Esophagus (tissue), 2 donors: ENCODE data around the gene CD38. TPM values are rescaled to one million over a fixed set of nuclear protein-coding genes. Genes with fewer than 3 reads are reported as not detected.
"Not testable (repeated sequence)": the region's sequence is repeated elsewhere in the genome, so short reads cannot be mapped to it uniquely, and the experiment has no call there.

ENCODE experiments used
- H3K27ac ChIP-seq, 2 donors: one replicate each; pipeline ENCODE4 v1.5.1; 2013; ENCODE audit warnings: low read depth in 2 of 2, mild to moderate bottlenecking in 2 of 2, inconsistent platforms in 1 of 2, low read length in 1 of 2, moderate library complexity in 1 of 2
- H3K27me3 ChIP-seq, 2 donors: one replicate each; pipeline ENCODE4 v1.6.1; 2013; ENCODE audit warnings: low read length in 2 of 2, control low read depth in 1 of 2, mild to moderate bottlenecking in 1 of 2; ENCODE audit not compliant: insufficient read depth in 2 of 2, control insufficient read depth in 1 of 2
- H3K36me3 ChIP-seq, 2 donors: one replicate each; pipeline ENCODE4 v1.6.1; 2013; ENCODE audit warnings: low read length in 1 of 2; ENCODE audit not compliant: control insufficient read depth in 2 of 2, insufficient read depth in 2 of 2
- H3K4me1 ChIP-seq, 2 donors: one replicate each; pipeline ENCODE4 v1.6.1; 2013; ENCODE audit warnings: low read length in 1 of 2; ENCODE audit not compliant: control insufficient read depth in 2 of 2, insufficient read depth in 2 of 2
- H3K4me3 ChIP-seq, 2 donors: one replicate each; pipeline ENCODE4 v1.5.1; 2013; ENCODE audit warnings: low read length in 2 of 2, mild to moderate bottlenecking in 2 of 2, low read depth in 1 of 2, moderate library complexity in 1 of 2
- H3K9me3 ChIP-seq, 2 donors: one replicate each; pipeline ENCODE4 v1.6.1; 2013; ENCODE audit warnings: mild to moderate bottlenecking in 2 of 2, low read depth in 1 of 2, low read length in 1 of 2, moderate library complexity in 1 of 2; ENCODE audit not compliant: control insufficient read depth in 2 of 2, insufficient read depth in 1 of 2
- WGBS, 2 donors: extraction: QIAGEN DNeasy Blood & Tissue Kit; methylation state at CpG; one replicate each; pipeline ENCODE4 v1.1.7; 2013; 5-methylcytosine and 5-hydroxymethylcytosine counted together
- polyA plus RNA-seq, 2 donors: library from polyadenylated mRNA; stranded (reverse); fragments of 200-250 nt; gene quantifications; one replicate each; pipeline ENCODE4 v1.2.3, GENCODE V29; 2013
- donor health status: healthy with polysubstance abuse.
- donor health status: Bipolar disorder and iron deficiency.

The CD38 gene
- polyA plus RNA-seq, 2 donors: 0.72 to 1.2 TPM

GRCh38 chr4:15793506-15794363 is 15.6 kb downstream of the CD38 start:
- no peaks in the 10 kb centered on the region for H3K9me3 ChIP-seq
- H3K36me3 ChIP-seq: no peaks in the 10 kb centered on the region
- no peaks in the 10 kb centered on the region for H3K4me1 ChIP-seq
- H3K27me3 ChIP-seq: no peaks in the 10 kb centered on the region
- no peak overlapping the region for H3K27ac ChIP-seq
- WGBS, 2 donors: 78 to 86% methylated on average over 3 of the region's 3 CpGs
- no peak overlapping the region for H3K4me3 ChIP-seq

GRCh38 chr4:15794426-15794825 is 16.3 kb downstream of the CD38 start:
- H3K27ac ChIP-seq: no peak overlapping the region
- H3K4me1 ChIP-seq: no peaks in the 10 kb centered on the region
- H3K4me3 ChIP-seq: no peak overlapping the region
- H3K36me3 ChIP-seq: no peaks in the 10 kb centered on the region
- WGBS, 2 donors: 87% methylated on average over 2 of the region's 2 CpGs
- no peaks in the 10 kb centered on the region for H3K9me3 ChIP-seq
- no peaks in the 10 kb centered on the region for H3K27me3 ChIP-seq

GRCh38 chr4:15794905-15795304 is 16.8 kb downstream of the CD38 start:
- H3K27ac ChIP-seq: no peak overlapping the region
- no peaks in the 10 kb centered on the region for H3K4me1 ChIP-seq
- no peak overlapping the region for H3K4me3 ChIP-seq
- WGBS, 2 donors: 59 to 61% methylated on average over 1 of the region's 1 CpG
- no peaks in the 10 kb centered on the region for H3K36me3 ChIP-seq
- H3K27me3 ChIP-seq: no peaks in the 10 kb centered on the region
- H3K9me3 ChIP-seq: no peaks in the 10 kb centered on the region

- WGBS, 2 donors: 71 to 85% methylated on average over 5 of the region's 5 CpGs
- Histone ChIP-seq H3K4me1 (no peaks in the 10 kb centered on the region), H3K4me3 (no peak overlapping the region), H3K27ac (no peak overlapping the region), H3K27me3 (no peaks in the 10 kb centered on the region), H3K9me3 (no peaks in the 10 kb centered on the region), H3K36me3 (no peaks in the 10 kb centered on the region)
Observed at GRCh38 chr4:15797320-15797719, 19.2 kb downstream of the CD38 start.

- no peaks in the 10 kb centered on the region for H3K27me3 ChIP-seq
- H3K4me3 ChIP-seq: no peak overlapping the region
- H3K9me3 ChIP-seq: no peaks in the 10 kb centered on the region
- no peaks in the 10 kb centered on the region for H3K36me3 ChIP-seq
- no peak overlapping the region for H3K27ac ChIP-seq
- WGBS, 2 donors: 77 to 81% methylated on average over 4 of the region's 4 CpGs
- H3K4me1 ChIP-seq: no peaks in the 10 kb centered on the region
Observed at GRCh38 chr4:15799141-15799540, 21.0 kb downstream of the CD38 start.

- no peak overlapping the region for H3K4me3 ChIP-seq
- no peaks in the 10 kb centered on the region for H3K27me3 ChIP-seq
- H3K27ac ChIP-seq: no peak overlapping the region
- 71 to 81% methylated on average over 2 of the region's 2 CpGs for WGBS, 2 donors
- H3K4me1 ChIP-seq: no peaks in the 10 kb centered on the region
- H3K9me3 ChIP-seq: no peaks in the 10 kb centered on the region
- no peaks in the 10 kb centered on the region for H3K36me3 ChIP-seq
Observed at GRCh38 chr4:15799701-15800100, 21.6 kb downstream of the CD38 start.

- H3K27me3 ChIP-seq, H3K27ac ChIP-seq, H3K9me3 ChIP-seq, H3K4me1 ChIP-seq, H3K36me3 ChIP-seq, H3K4me3 ChIP-seq: not testable (repeated sequence)
Observed at GRCh38 chr4:15802497-15802896, 24.4 kb downstream of the CD38 start.

- H3K9me3 ChIP-seq: no peaks in the 10 kb centered on the region
- no peaks in the 10 kb centered on the region for H3K4me1 ChIP-seq
- 28 to 48% methylated on average over 5 of the region's 5 CpGs for WGBS, 2 donors
- no peak overlapping the region for H3K4me3 ChIP-seq
- H3K27me3 ChIP-seq: no peaks in the 10 kb centered on the region
- no peaks in the 10 kb centered on the region for H3K36me3 ChIP-seq
- no peak overlapping the region for H3K27ac ChIP-seq
Observed at GRCh38 chr4:15805583-15806517, 27.7 kb downstream of the CD38 start.

- no peak overlapping the region for H3K4me3 ChIP-seq
- H3K36me3 ChIP-seq: no peaks in the 10 kb centered on the region
- no peaks in the 10 kb centered on the region for H3K9me3 ChIP-seq
- H3K4me1 ChIP-seq: no peaks in the 10 kb centered on the region
- no peaks in the 10 kb centered on the region for H3K27me3 ChIP-seq
- 52 to 57% methylated on average over 5 of the region's 5 CpGs for WGBS, 2 donors
- H3K27ac ChIP-seq: no peak overlapping the region
Observed at GRCh38 chr4:15809058-15809457, 30.9 kb downstream of the CD38 start.
